ENCODE measurements around the gene SLC22A6.
"Not testable (repeated sequence)": the region's sequence is repeated elsewhere in the genome, so short reads cannot be mapped to it uniquely, and the experiment has no call there.

The SLC22A6 gene

DNA sequence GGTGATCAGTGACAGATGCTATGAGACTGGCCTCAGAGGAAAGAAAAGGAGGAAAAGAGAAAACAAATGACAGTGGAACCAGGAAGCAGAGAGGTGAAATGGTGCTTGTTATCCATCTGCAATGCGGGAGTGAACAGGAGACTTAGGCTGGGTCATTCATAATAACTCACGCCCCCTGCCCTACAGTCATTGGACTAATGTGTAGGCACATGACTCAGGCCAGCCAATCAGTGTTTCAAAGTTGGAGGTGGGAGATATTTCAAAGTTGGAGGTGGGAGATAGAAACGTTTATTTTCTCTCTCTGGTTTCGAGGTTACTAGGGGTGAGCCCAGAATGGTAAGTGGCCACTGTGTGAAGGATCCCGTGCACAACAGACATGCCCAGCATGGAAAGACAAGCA is 30.3 kb downstream of the SLC22A6 start:
- H2AK5ac ChIP-seq (ENCODE audit: low read length, severe bottlenecking), result no peak overlapping the region
- H3K27me3 ChIP-seq (ENCODE audit: control insufficient read depth in 1 of 2, insufficient read depth in 1 of 2, low read length in 2 of 2), result peaks cover 0 to 2% of the 10 kb centered on the region in 2 experiments
- no peak overlapping the region for H3K4ac ChIP-seq (ENCODE audit: low read depth in 1 of 2, low read length in 2 of 2)
- no peak overlapping the region for H3K27ac ChIP-seq (ENCODE audit: low read length, poor library complexity, severe bottlenecking)
- 80% methylated on average over 5 of the region's 5 CpGs for WGBS
- H2BK120ac ChIP-seq (ENCODE audit: low read depth, low read length), result no peak overlapping the region
- no peak overlapping the region for H3K9ac ChIP-seq (ENCODE audit: low read length)
- no peaks in the 10 kb centered on the region for H3K79me1 ChIP-seq (replicated peaks; ENCODE audit: low read length, poor library complexity, severe bottlenecking)
- no peaks in the 10 kb centered on the region for H3K9me3 ChIP-seq (ENCODE audit: control insufficient read depth, low read length)
- H3K18ac ChIP-seq (ENCODE audit: low read depth in 1 of 2, low read length in 2 of 2), result no peak overlapping the region
- no peak overlapping the region for H2AFZ ChIP-seq (ENCODE audit: low read depth, low read length)
- H3K23ac ChIP-seq (ENCODE audit: low read length in 2 of 2), result no peak overlapping the region
- H4K8ac ChIP-seq (ENCODE audit: low read length), result no peak overlapping the region
- H3K14ac ChIP-seq (ENCODE audit: low read length in 2 of 2), result no peak overlapping the region
- H2BK15ac ChIP-seq (ENCODE audit: low read depth, poor library complexity, severe bottlenecking), result no peak overlapping the region
- H3K4me2 ChIP-seq (ENCODE audit: low read length, poor library complexity, severe bottlenecking), result no peak overlapping the region
- H3K4me3 ChIP-seq (ENCODE audit: insufficient read depth in 1 of 2, low read depth in 1 of 2, low read length in 2 of 2), result no peak overlapping the region
- H4K91ac ChIP-seq (ENCODE audit: low read length), result no peak overlapping the region
- no peak for DNase-seq
- H3K4me1 ChIP-seq (ENCODE audit: control insufficient read depth, insufficient read depth, low read depth, low read length), result no peaks in the 10 kb centered on the region
- no peak overlapping the region for H2BK5ac ChIP-seq (ENCODE audit: low read depth, low read length, poor library complexity, severe bottlenecking)
- no peaks in the 10 kb centered on the region for H3K36me3 ChIP-seq (ENCODE audit: control insufficient read depth in 1 of 2, insufficient read depth in 2 of 2, low read depth in 1 of 2, low read length in 2 of 2)
- H2BK12ac ChIP-seq (ENCODE audit: low read length in 2 of 2), result no peak overlapping the region

DNA sequence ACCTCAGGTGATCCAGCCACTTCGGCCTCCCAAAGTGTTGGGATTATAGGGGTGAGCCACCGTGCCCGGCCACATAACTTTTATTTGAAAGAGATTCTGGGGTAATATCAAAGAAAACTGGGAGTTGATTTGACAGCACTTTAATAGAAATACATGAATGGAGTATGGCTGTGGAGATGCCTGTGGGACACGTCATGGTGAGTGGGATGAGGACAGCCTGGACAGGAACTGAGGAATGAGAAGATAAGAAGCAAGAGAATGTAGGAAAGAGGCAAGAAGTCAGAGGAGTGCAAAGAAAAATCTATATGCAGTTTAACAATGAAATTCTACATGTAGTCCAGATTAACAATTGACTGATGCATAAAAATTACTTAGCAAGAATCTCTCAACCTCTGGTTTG is 31.0 kb downstream of the SLC22A6 start:
- Histone ChIP-seq H4K8ac (ENCODE audit: low read length) (no peak overlapping the region), H2AK5ac (ENCODE audit: low read length, severe bottlenecking) (no peak overlapping the region), H3K4ac (ENCODE audit: low read depth in 1 of 2, low read length in 2 of 2) (no peak overlapping the region), H3K79me1 (replicated peaks; ENCODE audit: low read length, poor library complexity, severe bottlenecking) (no peaks in the 10 kb centered on the region), H2BK120ac (ENCODE audit: low read depth, low read length) (no peak overlapping the region), H2AFZ (ENCODE audit: low read depth, low read length) (no peak overlapping the region), H2BK15ac (ENCODE audit: low read depth, poor library complexity, severe bottlenecking) (no peak overlapping the region), H3K14ac (ENCODE audit: low read length in 2 of 2) (no peak overlapping the region), H3K23ac (ENCODE audit: low read length in 2 of 2) (no peak overlapping the region), H3K18ac (ENCODE audit: low read depth in 1 of 2, low read length in 2 of 2) (no peak overlapping the region), H2BK5ac (ENCODE audit: low read depth, low read length, poor library complexity, severe bottlenecking) (no peak overlapping the region), H3K9me3 (ENCODE audit: control insufficient read depth, low read length) (no peaks in the 10 kb centered on the region), H3K4me3 (ENCODE audit: insufficient read depth in 1 of 2, low read depth in 1 of 2, low read length in 2 of 2) (no peak overlapping the region), H3K27ac (ENCODE audit: low read length, poor library complexity, severe bottlenecking) (no peak overlapping the region), H3K4me1 (ENCODE audit: control insufficient read depth, insufficient read depth, low read depth, low read length) (no peaks in the 10 kb centered on the region), H2BK12ac (ENCODE audit: low read length in 2 of 2) (no peak overlapping the region), H4K91ac (ENCODE audit: low read length) (no peak overlapping the region), H3K4me2 (ENCODE audit: low read length, poor library complexity, severe bottlenecking) (no peak overlapping the region), H3K27me3 (ENCODE audit: control insufficient read depth in 1 of 2, insufficient read depth in 1 of 2, low read length in 2 of 2) (peaks cover 2 to 3% of the 10 kb centered on the region in 2 experiments), H3K36me3 (ENCODE audit: control insufficient read depth in 1 of 2, insufficient read depth in 2 of 2, low read depth in 1 of 2, low read length in 2 of 2) (no peaks in the 10 kb centered on the region), H3K9ac (ENCODE audit: low read length) (no peak overlapping the region)
- WGBS, result 84% methylated on average over 4 of the region's 4 CpGs
- no peak for DNase-seq

DNA sequence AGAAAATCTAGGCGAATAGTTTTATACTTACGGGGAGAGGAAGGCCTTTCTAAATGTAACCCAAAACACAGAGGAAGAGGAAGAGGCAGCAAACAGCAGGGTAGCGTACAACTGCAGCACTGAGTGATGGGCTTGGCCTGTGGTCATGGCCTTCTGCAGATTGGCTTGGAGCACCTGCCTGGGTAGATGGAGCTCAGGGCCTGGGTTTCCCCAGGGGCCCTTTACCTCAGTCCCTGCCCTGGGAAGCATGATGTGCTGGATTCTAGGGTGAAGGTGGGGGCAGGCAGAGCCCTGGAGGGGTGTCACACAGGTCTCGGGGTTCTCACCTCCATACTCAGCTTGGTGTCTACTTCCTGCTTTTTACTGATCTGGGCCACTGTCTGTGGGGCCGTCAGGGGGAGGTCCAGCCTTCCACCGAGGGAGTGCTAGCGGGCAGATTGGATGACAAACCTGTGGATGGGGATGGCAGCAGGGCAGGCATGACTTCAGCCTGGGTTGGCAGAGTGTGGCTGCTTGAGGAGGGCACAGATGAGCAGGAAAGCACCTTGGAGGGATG is 35.9 kb downstream of the SLC22A6 start:
- Histone ChIP-seq H3K4me2 (ENCODE audit: low read length, poor library complexity, severe bottlenecking) (no peak overlapping the region), H3K27me3 (ENCODE audit: control insufficient read depth in 1 of 2, insufficient read depth in 1 of 2, low read length in 2 of 2) (peaks cover 4 to 10% of the 10 kb centered on the region in 2 experiments), H2AK5ac (ENCODE audit: low read length, severe bottlenecking) (no peak overlapping the region), H2BK15ac (ENCODE audit: low read depth, poor library complexity, severe bottlenecking) (no peak overlapping the region), H3K36me3 (ENCODE audit: control insufficient read depth in 1 of 2, insufficient read depth in 2 of 2, low read depth in 1 of 2, low read length in 2 of 2) (no peaks in the 10 kb centered on the region), H4K91ac (ENCODE audit: low read length) (no peak overlapping the region), H3K14ac (ENCODE audit: low read length in 2 of 2) (no peak overlapping the region), H3K4ac (ENCODE audit: low read depth in 1 of 2, low read length in 2 of 2) (no peak overlapping the region), H3K4me3 (ENCODE audit: insufficient read depth in 1 of 2, low read depth in 1 of 2, low read length in 2 of 2) (no peak overlapping the region), H2BK12ac (ENCODE audit: low read length in 2 of 2) (no peak overlapping the region), H2AFZ (ENCODE audit: low read depth, low read length) (no peak overlapping the region), H2BK120ac (ENCODE audit: low read depth, low read length) (no peak overlapping the region), H3K18ac (ENCODE audit: low read depth in 1 of 2, low read length in 2 of 2) (no peak overlapping the region), H3K27ac (ENCODE audit: low read length, poor library complexity, severe bottlenecking) (no peak overlapping the region), H3K9me3 (ENCODE audit: control insufficient read depth, low read length) (peaks cover 4% of the 10 kb centered on the region), H3K23ac (ENCODE audit: low read length in 2 of 2) (no peak overlapping the region), H3K4me1 (ENCODE audit: control insufficient read depth, insufficient read depth, low read depth, low read length) (no peaks in the 10 kb centered on the region), H2BK5ac (ENCODE audit: low read depth, low read length, poor library complexity, severe bottlenecking) (no peak overlapping the region), H3K9ac (ENCODE audit: low read length) (no peak overlapping the region), H4K8ac (ENCODE audit: low read length) (no peak overlapping the region), H3K79me1 (replicated peaks; ENCODE audit: low read length, poor library complexity, severe bottlenecking) (no peaks in the 10 kb centered on the region)
- DNase-seq, result no peak
- 76% methylated on average over 7 of the region's 7 CpGs for WGBS

DNA sequence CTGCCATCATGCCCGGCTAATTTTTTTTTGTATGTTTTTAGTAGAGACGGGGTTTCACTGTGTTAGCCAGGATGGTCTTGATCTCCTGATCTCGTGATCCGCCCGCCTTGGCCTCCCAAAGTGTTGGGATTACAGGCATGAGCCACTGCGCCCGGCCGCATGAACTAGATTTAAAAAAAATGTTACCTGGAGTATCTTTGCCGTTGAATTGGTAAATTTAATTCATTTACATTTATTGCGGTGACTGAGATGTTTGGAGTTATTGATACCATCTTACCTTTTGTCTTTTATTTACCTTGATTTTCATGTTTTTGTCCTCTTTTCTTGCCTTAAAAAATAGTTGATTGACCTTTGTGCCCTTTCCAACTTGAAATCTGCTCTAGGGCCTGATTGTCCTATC is 39.2 kb downstream of the SLC22A6 start:
- H3K27ac ChIP-seq (ENCODE audit: low read length, poor library complexity, severe bottlenecking); H4K8ac ChIP-seq (ENCODE audit: low read length); H3K4me1 ChIP-seq (ENCODE audit: control insufficient read depth, insufficient read depth, low read depth, low read length); H3K9ac ChIP-seq (ENCODE audit: low read length); H3K9me3 ChIP-seq (ENCODE audit: control insufficient read depth, low read length); H3K14ac ChIP-seq (ENCODE audit: low read length in 2 of 2); H3K23ac ChIP-seq (ENCODE audit: low read length in 2 of 2); H3K18ac ChIP-seq (ENCODE audit: low read depth in 1 of 2, low read length in 2 of 2); H3K36me3 ChIP-seq (ENCODE audit: control insufficient read depth in 1 of 2, insufficient read depth in 2 of 2, low read depth in 1 of 2, low read length in 2 of 2); DNase-seq; H2BK5ac ChIP-seq (ENCODE audit: low read depth, low read length, poor library complexity, severe bottlenecking); H3K4ac ChIP-seq (ENCODE audit: low read depth in 1 of 2, low read length in 2 of 2); H2BK120ac ChIP-seq (ENCODE audit: low read depth, low read length); H2AFZ ChIP-seq (ENCODE audit: low read depth, low read length); H3K4me3 ChIP-seq (ENCODE audit: insufficient read depth in 1 of 2, low read depth in 1 of 2, low read length in 2 of 2); H3K4me2 ChIP-seq (ENCODE audit: low read length, poor library complexity, severe bottlenecking); H3K79me1 ChIP-seq (replicated peaks; ENCODE audit: low read length, poor library complexity, severe bottlenecking); H4K91ac ChIP-seq (ENCODE audit: low read length); H2BK15ac ChIP-seq (ENCODE audit: low read depth, poor library complexity, severe bottlenecking); H2BK12ac ChIP-seq (ENCODE audit: low read length in 2 of 2); H2AK5ac ChIP-seq (ENCODE audit: low read length, severe bottlenecking): not testable (repeated sequence)
- peaks cover 4 to 13% of the 10 kb centered on the region in 2 experiments for H3K27me3 ChIP-seq (ENCODE audit: control insufficient read depth in 1 of 2, insufficient read depth in 1 of 2, low read length in 2 of 2)
- WGBS, result 91% methylated on average over 9 of the region's 10 CpGs

Data from mesenchymal stem cell (in vitro differentiated cells and primary cell).